GM19351 (cell line): ENCODE results near the gene PLAC1.
A peak's percentile ranks its signal among the peaks of the same experiment; 100 is the strongest.

ENCODE experiments used
- ATAC-seq: cut with Tn5 transposase; IDR thresholded peaks from one replicate; pipeline ENCODE4 v1.9.1; 2021; ENCODE audit warnings: mild to moderate bottlenecking, moderate library complexity; ENCODE audit not compliant: unreplicated experiment

PLAC1 gene

DNA sequence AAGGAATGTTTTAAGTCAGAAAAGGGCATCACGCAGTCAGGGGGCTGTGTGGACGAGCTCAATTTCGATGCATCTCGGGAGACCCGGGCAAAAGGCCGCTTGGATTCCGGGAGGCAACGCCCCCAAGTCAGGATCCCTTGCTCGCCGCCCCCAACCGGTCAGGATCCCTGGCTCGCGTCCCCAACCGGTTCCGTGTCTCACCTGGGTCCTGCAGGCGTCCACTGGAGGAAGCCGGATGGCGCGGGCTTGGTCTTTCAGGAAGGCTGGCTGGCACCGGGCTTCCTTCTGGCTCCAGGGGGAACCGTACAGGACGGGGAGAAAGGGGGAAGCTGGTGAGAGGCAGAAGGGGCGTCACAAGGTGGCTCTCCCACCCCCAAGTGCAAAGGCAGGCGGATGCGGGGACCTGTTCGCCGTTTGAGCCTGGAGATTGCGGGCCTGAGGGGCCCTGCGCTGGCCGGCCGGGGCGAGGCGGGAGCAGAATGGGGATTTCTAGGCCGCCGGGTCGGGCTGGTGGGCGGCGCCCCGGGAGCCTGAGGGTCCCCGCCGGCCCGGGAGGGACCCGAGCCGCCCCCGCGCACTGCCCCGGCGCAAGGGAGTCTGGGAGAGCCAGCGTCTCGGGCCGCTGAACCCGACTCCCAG, 113.6 kb downstream of the PLAC1 start:
- no peak for ATAC-seq

DNA sequence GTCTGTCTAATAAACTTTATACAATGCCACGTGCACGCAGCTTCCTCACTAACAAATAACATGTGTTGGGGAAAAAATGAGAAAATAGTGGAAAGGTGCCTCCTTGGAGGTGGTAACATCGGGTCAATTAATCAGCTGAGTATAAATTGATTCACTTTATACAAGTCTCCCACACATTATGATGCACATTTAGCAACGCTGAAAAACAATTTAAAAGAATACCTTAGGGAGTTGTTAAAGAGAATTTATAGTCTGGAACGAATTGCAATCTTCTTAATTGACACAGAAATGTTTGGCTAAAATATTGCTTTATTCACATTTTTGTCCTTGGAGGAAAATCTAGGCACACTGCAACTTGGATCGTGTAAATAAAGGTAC, 114.1 kb downstream of the PLAC1 start:
- ATAC-seq = no peak

DNA sequence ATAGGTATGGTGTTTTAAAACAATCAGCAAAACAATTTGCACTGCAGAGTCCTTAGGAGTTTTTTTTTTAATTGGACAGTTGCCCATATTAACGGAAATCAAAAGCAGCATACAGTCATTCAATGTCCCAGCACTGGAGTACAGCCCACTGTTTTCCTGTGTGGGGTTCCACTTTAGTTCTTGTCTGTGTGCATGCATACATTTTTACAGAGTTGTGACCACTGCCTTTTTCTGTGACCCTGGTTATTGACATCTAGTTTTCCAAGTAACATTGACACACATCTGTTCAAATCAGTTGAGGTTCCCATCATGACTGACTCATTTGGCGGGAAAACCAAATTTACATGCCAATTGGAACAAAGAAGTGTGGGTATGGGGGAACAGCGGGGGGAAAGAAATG, 115.0 kb downstream of the PLAC1 start:
- ATAC-seq = no peak

DNA sequence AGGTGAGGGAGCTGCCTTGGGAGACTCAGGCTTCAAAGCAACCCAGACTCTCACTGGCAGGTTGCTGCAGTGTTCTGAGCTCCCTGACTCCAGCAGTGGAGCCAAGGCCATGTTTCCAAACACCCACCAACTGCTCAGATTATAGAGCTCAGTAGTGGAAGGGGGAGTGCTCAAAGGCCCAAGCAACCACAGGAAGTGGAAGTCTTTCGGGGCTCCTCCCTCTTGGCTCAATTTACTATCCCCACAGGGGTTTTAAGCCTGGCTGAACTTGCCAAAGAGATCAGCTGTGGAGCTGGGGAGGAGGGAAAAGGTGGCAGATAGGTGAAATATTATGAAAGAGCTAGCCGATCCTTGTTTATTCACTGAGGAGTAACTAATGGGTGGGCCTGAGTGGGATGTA, 115.8 kb downstream of the PLAC1 start:
- peak; percentile 88 for ATAC-seq

DNA sequence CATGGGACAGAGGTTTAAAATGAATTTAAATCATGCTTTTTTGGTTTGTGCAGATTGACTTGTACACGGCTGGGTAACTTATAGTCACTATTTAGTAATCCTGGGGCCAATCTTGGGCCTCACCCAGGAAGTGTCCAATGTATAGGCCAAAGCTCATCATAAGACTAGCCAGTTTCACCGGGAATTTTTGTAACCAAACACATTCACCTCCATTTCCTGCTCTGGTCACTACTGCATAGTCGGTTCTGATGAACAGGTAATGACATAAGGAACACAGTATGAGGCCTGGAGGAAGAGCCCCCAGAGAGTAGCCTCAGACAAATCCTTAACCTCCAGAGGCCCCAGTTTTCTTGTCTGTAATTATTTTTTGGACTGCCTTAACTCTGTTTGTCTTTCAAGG, 116.4 kb downstream of the PLAC1 start:
- ATAC-seq = no peak

DNA sequence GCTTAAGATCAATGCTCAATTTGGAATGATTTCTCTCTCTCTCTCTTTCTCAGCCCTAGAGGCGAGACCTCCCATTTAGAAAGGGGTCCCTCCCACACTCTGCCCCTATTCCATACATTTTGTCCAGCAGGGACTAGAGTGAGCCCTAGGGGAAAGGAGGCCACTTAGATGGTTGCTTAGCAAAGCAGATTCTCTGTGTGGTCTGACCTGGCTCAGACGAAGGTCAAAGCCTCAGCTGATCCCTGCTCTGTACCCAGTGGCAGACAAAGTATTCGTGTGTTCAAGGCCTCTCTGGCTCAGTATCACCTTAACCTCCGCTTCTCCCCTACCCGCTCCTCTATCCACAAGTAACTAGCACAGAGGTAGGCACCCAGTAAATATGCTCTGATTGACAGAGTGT, 120.0 kb downstream of the PLAC1 start:
- no peak for ATAC-seq

DNA sequence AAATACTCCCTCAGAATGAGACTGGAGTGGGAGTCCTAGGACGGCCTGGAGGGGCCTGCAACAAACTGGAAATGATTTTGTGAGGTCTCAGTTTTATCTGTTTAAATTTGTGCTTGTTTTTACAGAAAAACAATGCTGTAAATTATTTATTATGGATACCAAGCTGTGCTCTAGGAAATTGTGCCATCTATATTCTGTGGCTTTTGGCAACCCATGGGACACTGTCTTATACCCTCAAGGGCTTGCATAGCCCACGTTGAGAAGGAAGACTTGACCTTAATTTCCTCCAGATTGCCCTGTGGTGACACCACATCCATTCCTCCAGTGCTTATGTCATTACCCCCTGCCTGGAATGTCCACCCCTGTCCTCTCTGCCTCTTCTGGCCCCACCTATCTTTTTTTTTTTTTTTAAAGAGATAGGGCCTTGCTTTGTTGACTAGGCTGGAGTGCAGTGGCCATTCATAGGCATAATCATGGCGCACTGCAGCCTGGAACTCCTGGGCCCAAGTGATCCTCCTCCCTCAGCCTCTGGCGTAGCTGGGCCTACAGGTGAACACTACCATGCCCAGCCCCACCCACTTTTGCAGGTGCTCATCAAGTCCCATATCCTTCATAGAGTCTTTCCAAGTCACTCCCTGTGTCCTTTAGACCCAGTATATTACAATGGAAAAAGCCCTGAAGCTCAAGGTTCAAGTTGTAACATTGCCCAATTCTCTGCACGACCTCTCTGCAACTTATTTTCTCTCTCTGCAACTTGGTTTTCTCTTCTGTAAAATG, 120.9 kb downstream of the PLAC1 start:
- ATAC-seq = no peak

DNA sequence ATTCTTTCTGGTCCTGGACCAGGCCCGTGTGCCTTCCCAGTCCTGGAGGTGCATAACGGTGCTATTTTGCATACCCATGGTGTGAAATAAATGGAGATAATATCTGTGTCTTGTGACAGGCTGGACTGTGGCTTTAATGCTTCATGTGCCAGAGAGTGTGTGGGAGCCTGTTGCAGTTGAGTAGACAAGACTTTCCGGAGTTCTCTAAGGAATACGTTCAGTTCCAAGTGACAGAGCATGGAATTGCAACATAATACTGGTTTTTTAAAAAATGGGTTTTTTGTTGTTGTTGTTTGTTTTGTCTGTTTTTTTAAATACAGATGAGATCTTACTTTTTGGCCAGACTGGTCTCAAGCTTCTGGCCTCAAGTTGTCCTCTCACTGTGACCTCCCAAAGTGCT, 124.3 kb downstream of the PLAC1 start:
- no peak for ATAC-seq

DNA sequence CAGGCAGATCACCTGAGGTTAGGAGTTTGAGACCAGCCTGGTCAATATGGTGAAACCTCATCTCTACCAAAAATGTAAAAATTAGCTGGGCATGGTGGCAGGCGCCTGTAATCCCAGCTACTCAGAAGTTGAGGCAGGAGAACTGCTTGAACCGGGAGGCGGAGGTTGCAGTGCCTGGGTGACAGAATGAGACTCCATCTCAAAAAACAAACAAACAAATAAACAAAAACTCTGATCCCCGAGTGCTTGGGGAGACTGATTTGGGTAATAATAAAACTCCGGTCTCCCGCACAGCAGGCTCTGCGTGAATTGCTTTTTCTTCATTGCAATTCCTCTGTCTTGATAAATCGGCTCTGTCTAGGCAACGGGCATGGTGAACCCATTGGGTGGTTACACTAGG, 124.9 kb downstream of the PLAC1 start:
- no peak for ATAC-seq

DNA sequence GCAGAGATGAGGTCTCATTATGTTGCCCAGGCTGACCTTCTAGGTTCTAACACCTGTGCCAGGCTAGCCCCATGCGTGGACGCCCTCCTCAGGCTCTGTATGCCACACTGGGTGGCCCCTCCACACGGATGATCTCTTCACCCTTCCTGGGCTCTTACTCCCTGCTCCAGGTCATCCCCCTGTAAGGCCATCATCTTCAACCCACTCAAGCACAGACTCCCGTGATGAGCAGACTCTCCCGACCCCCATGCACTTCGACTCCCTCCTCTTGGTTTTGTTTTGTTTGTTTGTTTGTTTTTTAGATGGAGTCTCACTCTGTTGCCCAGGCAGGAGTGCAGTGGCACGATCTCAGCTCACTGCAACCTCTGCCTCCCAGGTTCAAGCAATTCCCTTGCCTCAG, 127.4 kb downstream of the PLAC1 start:
- no peak for ATAC-seq

DNA sequence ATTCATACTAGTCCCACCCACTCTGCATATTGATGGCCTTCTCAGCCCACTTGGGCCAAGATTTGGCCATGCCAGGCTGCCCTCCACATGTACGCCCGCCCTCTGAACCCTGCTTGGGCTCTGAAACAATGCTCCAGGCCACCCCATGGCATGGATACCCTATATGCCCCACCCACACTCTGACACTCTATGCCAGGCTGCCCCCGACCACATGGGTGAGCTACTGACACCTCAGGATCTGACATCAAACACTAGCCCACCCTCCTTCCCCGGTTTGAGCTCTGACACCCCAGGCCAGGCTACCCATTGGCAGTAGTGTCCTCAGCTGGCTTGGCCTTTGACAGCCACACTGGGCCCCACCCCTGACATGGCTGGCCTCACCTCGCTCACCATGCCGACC, 128.8 kb downstream of the PLAC1 start:
- ATAC-seq = no peak

DNA sequence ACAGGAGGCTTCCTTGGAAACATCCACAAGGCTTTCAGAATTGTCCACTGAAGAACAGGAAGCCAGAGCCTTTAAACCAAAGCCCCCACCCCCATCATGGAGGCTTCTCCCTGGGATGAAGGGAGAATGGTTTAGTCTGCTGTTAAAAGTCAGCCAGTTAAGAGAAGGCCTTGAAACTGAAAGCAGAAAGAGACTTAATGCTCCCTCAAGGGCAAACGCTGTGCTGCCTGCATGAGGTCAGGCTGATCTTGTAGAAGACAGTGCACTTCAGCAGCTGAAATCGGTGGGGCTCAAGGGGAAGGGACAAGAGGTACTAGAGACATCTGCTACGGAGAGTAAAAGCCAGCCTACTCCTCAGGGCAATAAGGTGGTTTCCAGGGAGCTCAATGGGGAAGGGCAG, 129.3 kb downstream of the PLAC1 start:
- peak; percentile 90 for ATAC-seq

DNA sequence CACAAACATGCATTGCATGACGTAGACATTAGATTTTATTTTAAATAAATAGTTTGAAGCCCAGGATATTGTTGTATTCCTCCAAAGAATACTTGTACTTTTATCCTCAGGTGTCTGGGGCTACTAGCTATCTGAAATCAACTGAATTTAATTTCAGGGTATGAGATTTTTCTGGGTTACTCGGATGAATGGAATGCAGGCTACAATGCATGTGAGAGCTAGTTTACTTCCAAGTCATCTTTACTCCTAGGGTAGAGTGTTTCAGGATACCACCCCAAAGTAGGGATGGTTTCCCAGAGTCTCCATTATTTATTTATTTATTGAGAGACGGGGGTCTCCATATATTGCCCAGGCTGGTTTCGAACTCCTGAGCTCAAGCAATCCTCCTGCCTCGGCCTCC, 131.9 kb downstream of the PLAC1 start:
- no peak for ATAC-seq

DNA sequence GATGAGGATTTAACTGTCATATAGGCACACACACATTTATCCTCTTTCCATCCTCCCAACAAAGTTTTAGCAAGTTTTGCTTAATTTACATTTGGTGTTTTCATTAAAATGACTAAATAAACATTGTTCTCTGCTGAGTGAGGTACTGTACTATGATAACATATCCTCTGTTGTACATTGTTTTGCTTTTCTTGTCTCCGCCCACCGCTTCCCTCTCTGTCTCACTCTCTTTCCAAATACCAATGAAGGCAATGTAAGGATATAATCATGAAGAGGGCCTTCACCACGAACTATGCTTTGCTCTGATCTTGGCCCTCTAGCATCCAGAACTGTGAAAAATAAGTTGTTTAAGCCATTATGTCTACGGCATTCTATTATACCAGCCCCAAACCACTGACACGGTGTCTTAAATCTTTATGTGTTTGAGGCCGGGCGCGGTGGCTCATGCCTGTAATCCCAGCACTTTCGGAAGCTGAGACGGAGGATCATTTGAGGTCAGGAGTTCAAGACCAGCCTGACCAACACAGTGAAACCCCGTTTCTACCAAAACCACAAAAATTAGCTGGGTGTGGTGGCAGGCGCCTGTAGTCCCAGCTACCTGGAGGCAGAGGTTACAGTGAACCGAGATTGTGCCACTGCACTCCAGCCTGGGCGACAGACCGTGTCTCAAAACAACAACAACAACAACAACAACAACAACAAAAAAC, 133.0 kb downstream of the PLAC1 start:
- no peak for ATAC-seq

DNA sequence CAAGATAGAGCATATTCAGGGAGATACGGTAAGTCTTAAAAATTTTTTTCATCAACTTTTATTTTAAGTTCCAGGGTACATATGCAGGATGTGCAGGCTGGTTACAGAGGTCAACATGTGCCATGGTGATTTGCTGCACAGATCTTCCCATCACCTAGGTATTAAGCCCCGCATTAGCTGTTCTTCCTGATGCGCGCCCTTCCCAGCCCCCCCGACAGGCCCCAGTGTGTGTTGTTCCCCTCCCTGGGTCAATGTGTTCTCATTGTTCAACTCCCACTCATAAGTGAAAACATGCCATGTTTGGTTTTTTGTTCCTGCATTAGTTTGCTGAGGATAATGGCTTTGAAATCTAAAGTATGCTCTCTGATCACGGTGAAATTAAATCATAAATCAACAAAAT, 134.1 kb downstream of the PLAC1 start:
- ATAC-seq = no peak

DNA sequence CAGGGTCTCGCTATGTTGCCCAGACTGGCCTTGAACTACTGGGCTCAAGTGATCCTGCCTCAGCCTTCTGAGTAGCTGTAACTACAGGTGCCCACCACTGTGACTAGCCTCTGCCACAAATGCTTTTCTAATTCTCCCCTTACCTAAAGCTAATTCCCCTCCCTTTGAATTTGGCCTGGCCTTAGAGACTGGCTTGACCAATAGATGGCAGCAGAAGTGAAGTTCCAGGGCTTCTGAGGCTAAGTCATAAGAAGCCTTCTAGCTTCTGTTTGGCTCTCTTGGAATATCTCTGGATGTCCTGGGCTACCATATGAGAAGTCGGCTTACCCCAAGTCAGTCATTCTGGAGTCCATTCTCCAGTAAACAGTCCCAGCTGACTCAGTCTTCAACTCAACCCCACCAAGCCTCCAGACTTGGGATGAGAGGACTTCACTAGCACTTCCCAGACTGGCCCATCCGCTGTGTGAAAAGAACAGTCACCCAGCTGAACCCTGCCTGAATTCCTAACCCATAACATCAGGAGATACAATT, 137.3 kb downstream of the PLAC1 start:
- peak; percentile 69 for ATAC-seq
